Naive B cell (primary cell): Measurements from ENCODE around the gene GPBP1. TPM values are rescaled to one million over a fixed set of nuclear protein-coding genes. Genes with fewer than 3 reads are reported as not detected.
"Not testable (repeated sequence)": the region's sequence is repeated elsewhere in the genome, so short reads cannot be mapped to it uniquely, and the experiment has no call there.

ENCODE experiments used
- ATAC-seq, 2 donors: fragments of 150-1000 bp; cut with Tn5 transposase; 2 replicates each; pipeline ENCODE4 v1.10.0; 2021; ENCODE audit warnings: low read depth in 2 of 2, mild to moderate bottlenecking in 2 of 2, moderate library complexity in 2 of 2
- DNase-seq: peaks from one replicate; pipeline ENCODE4 v3.0.0; 2022
- H3K27ac Mint-ChIP-seq, 6 donors: one replicate each; pipeline ENCODE4 v1.8.0; 2020 to 2022; ENCODE audit warnings: mild to moderate bottlenecking in 6 of 6, mixed read lengths in 6 of 6, moderate library complexity in 5 of 6, inconsistent platforms in 2 of 6
- H3K27me3 Mint-ChIP-seq, 3 donors: one replicate each; pipeline ENCODE4 v1.8.0; 2021 to 2022; ENCODE audit warnings: mixed read lengths in 3 of 3, mild to moderate bottlenecking in 1 of 3
- H3K36me3 Mint-ChIP-seq, 2 donors: one replicate each; pipeline ENCODE4 v1.8.0; 2020 to 2022; ENCODE audit warnings: mixed read lengths in 2 of 2, inconsistent platforms in 1 of 2, mild to moderate bottlenecking in 1 of 2
- H3K4me1 Mint-ChIP-seq, 3 donors: one replicate each; pipeline ENCODE4 v1.8.0; 2020 to 2022; ENCODE audit warnings: mixed read lengths in 3 of 3, inconsistent platforms in 1 of 3, mild to moderate bottlenecking in 1 of 3, moderate library complexity in 1 of 3
- H3K4me3 Mint-ChIP-seq, 8 donors: one replicate each; pipeline ENCODE4 v1.8.0; 2020 to 2022; ENCODE audit warnings: mild to moderate bottlenecking in 8 of 8, mixed read lengths in 8 of 8, moderate library complexity in 8 of 8, inconsistent platforms in 2 of 8
- H3K9me3 Mint-ChIP-seq, 7 donors: one replicate each; pipeline ENCODE4 v1.8.0; 2020 to 2022; ENCODE audit warnings: mixed read lengths in 7 of 7, mild to moderate bottlenecking in 5 of 7, inconsistent platforms in 2 of 7, moderate library complexity in 1 of 7
- polyA plus RNA-seq, 6 donors: library from polyadenylated mRNA; unstranded; fragments of 300-500 nt; fragmentation: Illumina TruSeq; gene quantifications; one replicate each; pipeline ENCODE4 v1.2.3, GENCODE V29; 2021; ENCODE audit warnings: low read depth in 6 of 6

GPBP1 gene
- polyA plus RNA-seq, 6 donors from 2014 or later: 84.1 to 120 (median 106) TPM

DNA sequence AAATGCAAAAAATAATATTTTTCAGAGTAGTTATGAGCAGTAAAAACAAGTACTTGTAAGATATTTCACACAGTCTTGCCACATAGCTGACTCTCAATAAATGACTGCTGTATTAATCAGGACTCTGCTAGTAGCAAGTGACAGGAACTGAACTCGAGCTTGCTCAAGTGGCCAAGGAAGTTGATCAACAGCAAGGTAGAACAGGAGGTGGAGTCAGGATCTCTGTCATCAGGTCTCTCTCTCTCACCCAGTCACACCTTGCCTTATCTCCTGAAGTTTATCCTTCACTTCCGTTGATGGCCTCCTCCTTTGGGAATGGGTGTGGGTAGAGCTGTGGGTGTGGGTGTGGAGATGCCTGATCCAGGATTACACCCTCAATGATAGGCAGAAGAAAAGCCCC is 107.0 kb downstream of the GPBP1 start:
- H3K36me3 Mint-ChIP-seq: peaks cover 6 to 34% of the 10 kb centered on the region in 2 donors
- H3K27ac Mint-ChIP-seq: no peak overlapping the region
- peaks cover 0 to 10% (median 2%) of the 10 kb centered on the region in 3 donors for H3K27me3 Mint-ChIP-seq
- no peak overlapping the region for H3K4me3 Mint-ChIP-seq
- H3K4me1 Mint-ChIP-seq: peaks cover 4 to 10% (median 6%) of the 10 kb centered on the region in 3 donors
- DNase-seq (no peak), ATAC-seq (no peak)
- H3K9me3 Mint-ChIP-seq: peaks cover 8 to 41% (median 21%) of the 10 kb centered on the region in 7 donors

DNA sequence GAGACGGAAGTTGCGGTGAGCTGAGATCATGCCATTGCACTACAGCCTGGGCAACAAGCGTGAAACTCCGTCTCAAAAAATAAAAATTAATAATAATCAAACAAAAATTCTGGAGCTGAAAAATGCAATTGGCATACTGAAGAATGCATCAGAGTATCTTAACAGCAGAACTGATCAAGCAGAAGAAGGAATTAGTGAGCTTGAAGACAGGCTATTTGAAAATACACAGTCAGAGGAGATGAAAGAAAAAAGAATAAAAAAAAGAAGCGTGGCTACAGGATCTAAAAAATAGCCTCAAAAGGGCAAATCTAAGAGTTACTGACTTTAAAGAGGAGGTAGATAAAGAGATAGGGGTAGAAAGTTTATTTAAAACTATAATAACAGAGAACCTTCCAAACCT is 111.2 kb downstream of the GPBP1 start:
- H3K27ac Mint-ChIP-seq, H3K4me3 Mint-ChIP-seq, ATAC-seq, H3K4me1 Mint-ChIP-seq, H3K27me3 Mint-ChIP-seq, DNase-seq: not testable (repeated sequence)
- Mint-ChIP-seq H3K36me3 (peaks cover 6 to 34% of the 10 kb centered on the region in 2 donors), H3K9me3 (peaks cover 8 to 49% (median 21%) of the 10 kb centered on the region in 7 donors)

DNA sequence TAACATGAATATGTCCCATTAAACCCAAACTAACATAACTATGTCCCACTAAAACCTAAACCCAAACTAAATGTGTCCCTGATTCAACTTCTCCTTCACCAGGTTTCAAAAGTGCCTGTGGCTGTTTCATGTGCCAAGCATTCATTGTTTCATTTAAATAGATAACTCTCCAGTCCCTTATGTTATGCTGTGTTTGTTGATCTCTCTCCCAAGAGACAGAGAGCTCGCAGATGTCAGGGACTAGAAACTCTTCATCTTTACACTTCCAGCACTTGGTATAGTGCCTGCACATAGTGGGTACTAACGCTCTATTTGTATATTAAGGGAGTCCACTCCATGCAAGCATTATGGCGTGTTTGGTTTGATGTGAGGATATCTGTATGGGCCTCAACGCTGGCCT is 118.0 kb downstream of the GPBP1 start:
- Mint-ChIP-seq H3K9me3 (no peaks in the 10 kb centered on the region), H3K36me3 (no peaks in the 10 kb centered on the region), H3K27me3 (no peaks in the 10 kb centered on the region), H3K27ac (peak overlapping the region in 1 of 6 donors; percentile 12), H3K4me3 (no peak overlapping the region), H3K4me1 (no peaks in the 10 kb centered on the region)
- DNase-seq: no peak
- ATAC-seq: no peak

DNA sequence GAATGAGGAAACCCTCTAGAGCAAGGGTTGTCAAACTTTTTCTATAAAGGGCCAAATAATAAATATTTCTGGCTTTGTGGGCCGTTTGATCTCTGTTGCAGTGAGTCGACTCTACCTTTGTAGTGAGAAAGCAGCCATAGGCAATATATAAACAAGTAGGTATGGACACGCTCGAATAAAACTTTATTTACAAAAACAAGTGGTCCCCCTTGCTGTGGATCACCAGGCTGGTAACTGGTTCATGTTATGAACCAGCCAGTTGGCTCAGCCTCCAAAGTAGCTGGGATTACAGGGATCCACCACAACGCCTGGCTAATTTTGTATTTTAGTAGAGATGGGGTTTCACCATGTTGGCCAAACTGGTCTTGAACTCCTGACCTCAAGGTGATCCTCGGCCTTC is 118.5 kb downstream of the GPBP1 start:
- Mint-ChIP-seq H3K36me3 (no peaks in the 10 kb centered on the region), H3K4me3 (no peak overlapping the region), H3K4me1 (no peaks in the 10 kb centered on the region), H3K27me3 (no peaks in the 10 kb centered on the region), H3K9me3 (no peaks in the 10 kb centered on the region), H3K27ac (no peak overlapping the region)
- DNase-seq (no peak), ATAC-seq (no peak)

DNA sequence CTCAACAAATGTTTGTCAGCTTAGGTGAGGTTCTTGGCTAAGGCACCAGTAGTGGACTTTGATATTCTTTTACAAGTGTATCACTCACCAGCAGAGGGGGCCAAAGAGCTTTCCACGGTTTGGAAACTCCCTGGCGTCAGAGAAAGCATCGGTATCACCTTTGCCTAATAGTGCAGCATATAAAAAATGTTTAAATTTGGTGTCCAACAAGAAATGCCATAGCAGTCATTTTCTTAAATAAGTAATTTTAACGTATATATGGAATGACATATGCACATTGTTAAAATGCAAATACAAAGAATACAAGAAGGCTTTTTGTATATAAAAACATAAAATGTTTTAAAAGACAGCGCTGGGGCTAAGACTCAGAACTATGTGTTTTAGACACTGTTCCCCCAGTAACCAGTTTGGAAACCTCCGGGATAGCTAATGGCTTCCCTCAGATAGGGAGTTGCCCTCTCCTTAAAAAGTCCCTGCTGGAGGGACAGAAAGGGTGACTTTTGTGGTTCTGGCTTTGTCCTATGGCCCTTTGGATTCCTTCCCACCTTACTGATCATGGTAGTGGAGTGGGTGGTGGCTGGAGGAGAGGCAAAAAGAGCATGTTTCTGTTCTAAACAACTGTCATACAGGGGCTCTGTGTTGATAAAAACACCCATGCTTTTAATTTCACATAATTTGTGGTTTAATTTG is 124.6 kb downstream of the GPBP1 start:
- H3K4me1 Mint-ChIP-seq: peaks cover 7 to 18% (median 10%) of the 10 kb centered on the region in 3 donors
- no peaks in the 10 kb centered on the region for H3K9me3 Mint-ChIP-seq
- H3K27ac Mint-ChIP-seq: peak overlapping the region in 5 of 6 donors; percentile 9 to 96 (median 88)

DNA sequence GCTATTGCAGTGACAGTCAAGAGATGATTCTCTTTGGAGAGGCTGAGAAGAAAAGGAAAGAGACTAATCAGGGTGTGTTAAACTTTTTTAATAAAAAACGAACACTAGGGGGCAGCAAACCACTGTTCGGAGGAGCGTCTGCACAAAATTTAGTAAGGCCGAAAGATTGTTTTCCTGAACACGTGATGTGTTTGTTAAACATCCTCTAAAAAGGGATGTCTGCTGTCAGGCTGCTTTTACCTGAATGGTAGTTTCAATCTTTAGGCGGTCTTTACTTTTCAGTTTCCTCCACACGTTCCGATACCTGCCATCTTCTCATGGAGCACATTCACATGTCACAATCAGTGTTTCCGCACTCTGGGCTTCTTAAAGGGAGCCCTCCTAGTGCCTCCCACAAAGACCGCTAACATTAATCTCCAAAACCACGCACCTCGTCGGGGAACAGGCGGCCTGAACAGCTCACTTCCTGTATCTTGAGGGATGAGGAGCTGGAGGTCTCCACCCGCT is 125.2 kb downstream of the GPBP1 start:
- Mint-ChIP-seq H3K4me3 (peak overlapping the region; percentile 69 to 88 (median 82)), H3K27me3 (no peaks in the 10 kb centered on the region), H3K4me1 (peaks cover 7 to 18% (median 10%) of the 10 kb centered on the region in 3 donors), H3K27ac (peak overlapping the region in 5 of 6 donors; percentile 9 to 96 (median 88)), H3K36me3 (no peaks in the 10 kb centered on the region), H3K9me3 (no peaks in the 10 kb centered on the region)
- ATAC-seq (peak; percentile 64 to 67), DNase-seq (peak; percentile 66)

More for the DNA sequence above, 124.6 kb downstream of the GPBP1 start:
- no peaks in the 10 kb centered on the region for H3K27me3 Mint-ChIP-seq
- H3K4me3 Mint-ChIP-seq: peak overlapping the region; percentile 69 to 88 (median 82)
- DNase-seq (peak; percentile 79), ATAC-seq (peak; percentile 85 to 87)
- no peaks in the 10 kb centered on the region for H3K36me3 Mint-ChIP-seq

DNA sequence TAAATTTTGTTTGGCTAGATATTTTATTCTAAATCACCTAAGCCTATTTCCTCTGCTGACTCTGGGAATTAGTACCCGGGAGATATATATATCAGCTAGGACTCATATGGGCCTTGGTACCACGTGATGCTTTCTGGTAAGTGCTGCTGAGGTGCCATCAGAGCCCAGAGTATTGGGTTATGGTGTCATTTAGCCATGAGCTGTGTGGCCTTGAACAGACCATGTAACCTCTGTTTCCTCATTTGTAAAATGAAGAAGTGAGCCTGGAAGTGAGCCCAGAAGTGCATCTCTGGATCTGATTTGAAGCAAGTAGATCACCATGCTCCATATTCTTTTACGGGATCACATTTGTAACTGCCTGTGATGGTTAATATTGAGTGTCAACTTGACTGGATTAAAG is 126.1 kb downstream of the GPBP1 start:
- peaks cover 7 to 18% (median 10%) of the 10 kb centered on the region in 3 donors for H3K4me1 Mint-ChIP-seq
- H3K27me3 Mint-ChIP-seq: no peaks in the 10 kb centered on the region
- DNase-seq: no peak
- peak overlapping the region in 1 of 6 donors; percentile 55 for H3K27ac Mint-ChIP-seq
- H3K9me3 Mint-ChIP-seq: no peaks in the 10 kb centered on the region
- no peak for ATAC-seq
- no peaks in the 10 kb centered on the region for H3K36me3 Mint-ChIP-seq
- peak overlapping the region in 3 of 8 donors; percentile 76 to 83 (median 78) for H3K4me3 Mint-ChIP-seq

DNA sequence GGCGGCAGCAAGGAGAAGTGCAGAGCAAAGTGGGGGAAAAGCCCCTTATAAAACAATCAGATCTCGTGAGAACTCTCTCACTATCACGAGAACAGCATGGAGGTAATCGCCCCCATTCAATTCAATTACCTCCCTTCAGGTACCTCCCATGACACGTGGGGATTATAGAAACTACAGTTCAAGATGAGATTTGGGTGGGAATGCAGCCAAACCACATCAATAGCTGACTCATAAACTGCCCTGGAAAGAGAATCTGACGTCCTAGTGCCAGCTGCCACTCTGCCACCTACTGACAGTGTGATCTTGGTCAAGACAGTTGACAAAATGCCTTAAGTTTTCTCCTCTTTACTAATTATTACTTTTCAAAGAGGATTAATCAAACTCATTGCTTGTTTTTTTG is 128.3 kb downstream of the GPBP1 start:
- H3K9me3 Mint-ChIP-seq: peaks cover 3 to 14% (median 10%) of the 10 kb centered on the region in 7 donors
- peaks cover 7 to 18% (median 10%) of the 10 kb centered on the region in 3 donors for H3K4me1 Mint-ChIP-seq
- H3K27ac Mint-ChIP-seq: peak overlapping the region in 1 of 6 donors; percentile 16
- no peaks in the 10 kb centered on the region for H3K27me3 Mint-ChIP-seq
- H3K36me3 Mint-ChIP-seq: peaks cover 6 to 7% of the 10 kb centered on the region in 2 donors
- H3K4me3 Mint-ChIP-seq: no peak overlapping the region
- DNase-seq: no peak
- ATAC-seq: no peak

DNA sequence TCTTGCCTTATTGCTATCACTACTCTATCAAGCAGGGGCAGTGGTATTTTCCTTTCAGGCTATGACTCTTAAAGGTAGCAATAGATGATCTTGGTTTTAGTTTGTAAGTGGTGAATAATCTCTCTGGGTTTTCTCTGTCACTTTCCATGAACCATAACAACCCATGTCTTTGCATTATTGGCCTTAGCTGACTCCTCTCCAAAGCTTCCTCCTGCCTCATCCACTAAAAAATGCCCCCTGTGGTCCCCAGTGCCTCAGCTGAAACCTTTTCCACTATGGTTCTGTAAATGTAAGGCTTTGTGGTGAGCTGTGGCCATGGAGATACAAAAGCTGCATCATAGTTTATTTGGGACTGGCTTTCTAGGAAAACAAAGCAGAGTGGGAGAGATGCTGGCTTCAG is 128.8 kb downstream of the GPBP1 start:
- no peak for ATAC-seq
- peaks cover 7 to 18% (median 10%) of the 10 kb centered on the region in 3 donors for H3K4me1 Mint-ChIP-seq
- H3K27me3 Mint-ChIP-seq: no peaks in the 10 kb centered on the region
- DNase-seq: no peak
- H3K27ac Mint-ChIP-seq: no peak overlapping the region
- H3K9me3 Mint-ChIP-seq: peaks cover 3 to 16% (median 13%) of the 10 kb centered on the region in 7 donors
- H3K4me3 Mint-ChIP-seq: no peak overlapping the region
- H3K36me3 Mint-ChIP-seq: peaks cover 6 to 7% of the 10 kb centered on the region in 2 donors

DNA sequence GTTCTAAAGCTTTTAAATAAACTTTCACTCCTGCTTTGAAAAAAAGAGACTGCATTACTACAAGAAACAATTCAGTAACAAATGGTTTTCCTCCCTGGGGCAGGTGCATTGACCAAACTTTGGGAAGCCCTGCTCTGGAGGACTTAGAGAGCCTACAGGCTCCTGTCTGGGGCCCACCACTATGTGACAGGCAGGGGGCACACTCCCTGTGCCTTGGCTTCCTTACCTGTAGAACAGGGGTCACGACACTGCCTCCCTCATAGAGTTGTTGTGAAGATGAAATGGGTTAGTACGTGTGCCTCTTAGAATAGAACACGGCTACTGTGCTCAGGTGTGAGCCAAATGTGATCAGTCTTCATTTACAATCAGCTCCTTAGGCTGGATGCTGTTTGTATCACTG is 130.1 kb downstream of the GPBP1 start:
- Mint-ChIP-seq H3K4me3 (no peak overlapping the region), H3K27ac (no peak overlapping the region), H3K9me3 (peaks cover 7 to 29% (median 23%) of the 10 kb centered on the region in 7 donors), H3K36me3 (peaks cover 11 to 16% of the 10 kb centered on the region in 2 donors), H3K4me1 (peaks cover 3 to 9% (median 5%) of the 10 kb centered on the region in 3 donors), H3K27me3 (no peaks in the 10 kb centered on the region)
- ATAC-seq (no peak), DNase-seq (no peak)

DNA sequence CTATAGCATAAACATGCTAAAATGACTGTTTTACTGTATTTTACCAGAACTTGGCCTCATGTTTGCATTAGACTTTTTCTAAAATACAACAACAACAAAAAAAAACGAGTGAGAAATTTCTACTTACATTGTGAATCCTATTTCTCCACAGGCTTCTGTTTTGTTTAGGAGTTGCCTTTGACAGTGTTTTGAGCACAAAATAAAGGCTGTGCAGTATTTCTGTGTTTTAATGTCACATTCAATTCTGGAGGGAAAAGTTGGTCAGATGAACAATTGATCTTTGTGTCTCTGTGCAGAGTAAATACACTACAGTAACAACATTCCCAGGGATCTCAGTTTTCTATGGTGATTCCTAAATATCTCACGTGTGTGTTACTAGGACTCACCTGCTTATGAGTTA is 131.1 kb downstream of the GPBP1 start:
- Mint-ChIP-seq H3K9me3 (peaks cover 7 to 33% (median 23%) of the 10 kb centered on the region in 7 donors), H3K27ac (no peak overlapping the region), H3K27me3 (no peaks in the 10 kb centered on the region), H3K36me3 (peaks cover 11 to 17% of the 10 kb centered on the region in 2 donors), H3K4me3 (no peak overlapping the region), H3K4me1 (no peaks in the 10 kb centered on the region)
- ATAC-seq (no peak), DNase-seq (no peak)

DNA sequence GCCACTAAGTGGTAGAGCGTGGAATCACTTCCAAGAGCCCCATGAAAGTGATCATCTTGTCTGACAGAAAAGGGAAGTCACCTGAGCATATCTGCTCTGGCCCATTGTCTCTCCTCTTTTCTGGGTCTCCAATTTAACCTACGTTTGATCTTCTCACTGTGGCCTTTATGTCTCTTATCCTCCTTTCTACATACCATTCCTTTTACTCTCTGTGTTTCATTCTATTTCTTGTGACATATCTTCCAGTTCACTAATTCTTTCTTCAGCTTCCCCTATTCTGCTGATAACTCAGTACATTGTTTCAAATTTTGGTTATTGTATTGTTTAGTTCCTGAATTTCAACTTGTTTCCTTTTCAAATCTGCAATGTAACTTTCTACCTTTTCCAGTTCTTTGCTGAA is 132.5 kb downstream of the GPBP1 start:
- Mint-ChIP-seq H3K27ac (no peak overlapping the region), H3K27me3 (no peaks in the 10 kb centered on the region), H3K4me1 (no peaks in the 10 kb centered on the region), H3K36me3 (peaks cover 11 to 17% of the 10 kb centered on the region in 2 donors), H3K4me3 (no peak overlapping the region), H3K9me3 (peaks cover 8 to 33% (median 23%) of the 10 kb centered on the region in 7 donors)
- ATAC-seq: no peak
- no peak for DNase-seq

DNA sequence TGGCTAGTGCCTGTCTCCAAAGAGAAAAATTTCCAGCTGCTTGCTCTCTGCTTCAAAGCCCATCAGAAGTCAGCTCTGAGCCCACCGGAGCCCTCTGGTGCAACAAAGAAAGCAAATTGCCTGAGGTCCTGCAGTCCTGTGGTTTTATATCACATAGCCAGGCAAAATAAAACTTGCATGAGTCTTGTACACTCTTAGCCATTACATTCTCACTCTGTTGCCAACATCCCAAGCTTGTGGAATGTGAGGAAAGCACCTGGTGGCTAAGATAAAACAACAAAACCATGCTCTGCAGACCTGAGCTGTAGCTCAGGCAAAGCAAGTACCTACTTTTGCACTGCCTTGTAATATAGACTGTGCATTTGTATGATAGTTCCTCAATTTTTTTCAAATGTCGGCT is 133.7 kb downstream of the GPBP1 start:
- Mint-ChIP-seq H3K9me3 (peaks cover 8 to 33% (median 23%) of the 10 kb centered on the region in 7 donors), H3K4me1 (peaks cover 0 to 3% (median 0%) of the 10 kb centered on the region in 3 donors), H3K4me3 (no peak overlapping the region), H3K36me3 (peaks cover 11 to 17% of the 10 kb centered on the region in 2 donors), H3K27me3 (no peaks in the 10 kb centered on the region), H3K27ac (no peak overlapping the region)
- ATAC-seq (no peak), DNase-seq (no peak)

DNA sequence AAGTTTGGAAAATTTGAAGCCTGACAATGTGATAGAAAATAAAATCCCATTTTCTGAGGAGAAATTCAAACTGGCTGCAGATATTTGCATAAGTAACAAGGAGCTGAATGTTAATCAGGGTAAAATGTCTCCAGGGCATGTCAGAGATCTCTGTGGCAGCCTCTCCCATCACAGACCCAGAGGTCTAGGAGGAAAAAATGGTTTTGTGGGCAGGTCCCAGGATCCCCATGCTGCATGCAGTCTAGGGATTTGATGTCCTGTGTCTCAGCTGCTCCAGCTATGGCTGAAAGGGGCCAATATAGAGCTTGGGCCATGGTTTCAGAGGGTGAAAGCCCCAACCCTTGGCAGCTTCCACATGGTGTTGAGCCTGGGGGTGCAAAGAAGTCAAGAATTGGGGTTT is 135.2 kb downstream of the GPBP1 start:
- H3K4me1 Mint-ChIP-seq, H3K27me3 Mint-ChIP-seq, DNase-seq, H3K27ac Mint-ChIP-seq, H3K4me3 Mint-ChIP-seq, ATAC-seq: not testable (repeated sequence)
- H3K36me3 Mint-ChIP-seq: peaks cover 11 to 17% of the 10 kb centered on the region in 2 donors
- H3K9me3 Mint-ChIP-seq: peaks cover 8 to 33% (median 23%) of the 10 kb centered on the region in 7 donors
